Activated naive CD4-positive, alpha-beta T cell treated with Interleukin-2 at 50 U/mL for 16 hours (primary cell): ENCODE data around the gene IQGAP2.
"Not testable (repeated sequence)": the region's sequence is repeated elsewhere in the genome, so short reads cannot be mapped to it uniquely, and the experiment has no call there.

Experiments used
- DNase-seq: peaks from one replicate; pipeline ENCODE4 v3.0.0-alpha.2; 2020

The IQGAP2 gene

GRCh38 chr5:76729373-76730290 lies 326.5 kb downstream of the IQGAP2 start:
- DNase-seq, result no peak

DNA sequence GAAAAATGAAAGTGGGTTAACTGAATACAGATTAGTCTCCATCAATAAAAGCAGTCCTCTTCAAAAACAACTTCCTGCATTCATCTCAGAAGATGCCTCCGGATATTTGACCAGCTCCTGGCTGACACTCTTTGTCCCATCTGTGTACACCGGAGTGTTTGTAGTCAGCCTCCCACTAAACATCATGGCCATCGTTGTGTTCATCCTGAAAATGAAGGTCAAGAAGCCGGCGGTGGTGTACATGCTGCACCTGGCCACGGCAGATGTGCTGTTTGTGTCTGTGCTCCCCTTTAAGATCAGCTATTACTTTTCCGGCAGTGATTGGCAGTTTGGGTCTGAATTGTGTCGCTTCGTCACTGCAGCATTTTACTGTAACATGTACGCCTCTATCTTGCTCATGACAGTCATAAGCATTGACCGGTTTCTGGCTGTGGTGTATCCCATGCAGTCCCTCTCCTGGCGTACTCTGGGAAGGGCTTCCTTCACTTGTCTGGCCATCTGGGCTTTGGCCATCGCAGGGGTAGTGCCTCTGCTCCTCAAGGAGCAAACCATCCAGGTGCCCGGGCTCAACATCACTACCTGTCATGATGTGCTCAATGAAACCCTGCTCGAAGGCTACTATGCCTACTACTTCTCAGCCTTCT lies 329.4 kb downstream of the IQGAP2 start:
- DNase-seq, result peak; percentile 5

GRCh38 chr5:76733049-76733417 lies 329.9 kb downstream of the IQGAP2 start:
- peak; percentile 60 for DNase-seq

- no peak for DNase-seq
Measured at GRCh38 chr5:76735762-76736545, 332.9 kb downstream of the IQGAP2 start.

DNA sequence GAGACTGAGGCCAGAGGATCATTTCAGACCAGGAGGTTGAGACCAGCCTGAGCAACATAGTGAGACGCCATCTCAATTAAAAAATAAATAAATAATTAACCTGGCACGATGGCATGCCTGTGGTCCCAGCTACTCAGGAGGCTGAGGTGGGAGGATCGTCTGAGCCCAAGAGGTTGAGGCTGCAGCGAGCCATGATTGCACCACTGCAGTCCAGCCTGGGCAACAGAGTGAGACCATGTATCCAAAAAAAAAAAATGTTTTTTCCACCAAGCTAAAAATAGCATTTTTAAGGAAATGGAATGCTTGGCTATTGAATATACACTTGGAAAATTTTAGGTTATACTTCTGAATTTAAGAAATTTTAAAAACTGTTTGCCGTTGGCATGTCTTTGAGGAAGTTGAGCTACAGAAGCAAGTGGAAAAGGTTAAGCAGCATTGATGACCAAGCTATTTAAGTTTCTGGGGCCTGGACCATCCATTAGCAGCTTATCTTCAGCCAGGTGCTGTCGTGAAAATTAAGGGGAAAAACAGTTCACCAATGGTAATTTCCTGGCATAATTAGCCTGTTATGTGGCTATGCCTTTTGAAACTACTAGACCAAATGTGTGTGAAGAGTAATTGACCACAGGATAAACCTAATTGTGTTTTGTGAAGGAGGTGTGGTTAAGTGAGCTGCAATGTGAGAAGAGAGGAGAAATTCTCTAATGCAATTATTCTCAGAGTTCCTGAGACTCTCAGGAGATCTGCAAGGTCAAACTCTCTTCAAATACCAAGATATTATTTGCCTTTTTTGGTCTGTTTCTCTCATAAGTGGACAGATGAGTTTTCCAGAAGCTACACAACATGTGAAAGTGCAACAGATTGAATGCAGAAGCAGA lies 333.8 kb downstream of the IQGAP2 start:
- DNase-seq, result no peak

DNA sequence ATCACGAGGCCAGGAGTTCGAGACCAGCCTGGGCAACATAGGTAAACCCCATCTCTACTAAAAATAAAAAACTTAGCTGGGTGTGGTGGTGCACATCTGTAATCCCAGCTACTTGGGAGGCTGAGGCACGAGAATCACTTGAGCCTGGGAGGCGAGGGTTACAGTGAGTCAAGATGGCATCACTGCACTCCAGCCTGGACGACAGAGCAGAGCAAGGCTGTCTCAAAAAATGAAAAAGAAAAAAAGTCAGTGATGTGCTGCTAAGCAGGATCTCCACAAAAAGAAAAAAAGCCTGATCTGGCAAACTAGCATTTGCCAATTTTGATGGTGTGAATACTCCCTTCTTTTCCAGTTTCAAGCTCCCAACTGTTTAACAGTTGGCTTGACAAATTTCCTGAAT lies 334.8 kb downstream of the IQGAP2 start:
- no peak for DNase-seq

- DNase-seq, result not testable (repeated sequence)
Measured at GRCh38 chr5:76741506-76741905, 338.4 kb downstream of the IQGAP2 start.

DNA sequence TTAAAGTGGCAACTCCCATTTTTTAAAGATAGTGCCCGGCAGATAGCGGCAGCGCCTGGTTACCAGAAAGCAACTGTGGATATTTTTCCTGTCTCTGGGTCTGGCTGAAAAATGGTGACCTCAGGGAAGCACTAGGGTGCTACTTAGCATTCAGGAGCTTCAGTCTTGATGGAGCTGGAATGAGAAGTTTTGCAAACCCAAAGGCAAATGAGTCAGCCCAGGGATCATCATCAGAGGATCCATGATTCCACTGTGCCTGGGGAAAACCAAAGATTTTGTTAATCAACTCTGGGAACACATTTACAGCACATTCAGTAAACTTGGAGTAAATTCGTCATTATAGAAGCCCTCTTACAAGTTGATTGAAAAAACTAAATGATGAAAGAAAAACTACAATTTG lies 339.5 kb downstream of the IQGAP2 start:
- no peak for DNase-seq

GRCh38 chr5:76744632-76745031 lies 341.5 kb downstream of the IQGAP2 start:
- DNase-seq, result no peak

DNA sequence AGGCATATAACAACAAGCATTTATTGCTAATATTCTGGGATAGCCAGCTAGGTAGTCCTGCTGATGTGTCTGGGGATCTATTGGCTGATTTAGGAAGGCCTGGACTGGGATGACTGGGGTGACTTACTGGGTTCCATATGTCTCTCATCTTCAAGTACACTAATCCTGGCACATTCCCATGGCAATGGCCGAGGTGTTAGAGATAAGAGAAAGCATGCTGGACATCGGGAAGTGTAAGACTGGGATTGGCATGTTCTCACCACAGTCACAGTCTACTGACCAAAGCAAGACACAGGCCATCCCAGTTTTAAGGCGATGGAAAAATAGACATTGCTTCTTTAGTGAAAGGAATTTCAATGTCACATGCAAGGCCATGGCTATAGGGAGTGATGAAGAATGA lies 342.6 kb downstream of the IQGAP2 start:
- no peak for DNase-seq

DNA sequence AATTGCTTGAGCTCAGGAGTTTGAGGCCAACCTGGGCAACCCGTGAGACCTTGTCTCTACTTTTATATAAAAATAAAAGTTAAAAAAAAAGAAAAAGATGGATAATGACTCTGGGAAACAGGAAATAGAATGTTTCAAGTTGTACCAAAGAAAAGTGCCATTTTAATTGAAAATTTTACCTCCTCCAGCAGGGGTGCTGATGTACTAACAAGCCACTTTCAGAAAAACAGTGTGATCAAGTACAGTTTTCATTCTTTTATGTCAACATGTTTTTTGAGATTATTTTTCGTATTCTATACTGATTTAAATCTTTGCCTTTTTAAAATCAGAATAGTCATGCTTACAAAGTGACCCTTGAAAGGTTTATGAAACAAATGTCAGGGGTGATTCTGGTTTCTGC lies 343.6 kb downstream of the IQGAP2 start:
- no peak for DNase-seq

DNA sequence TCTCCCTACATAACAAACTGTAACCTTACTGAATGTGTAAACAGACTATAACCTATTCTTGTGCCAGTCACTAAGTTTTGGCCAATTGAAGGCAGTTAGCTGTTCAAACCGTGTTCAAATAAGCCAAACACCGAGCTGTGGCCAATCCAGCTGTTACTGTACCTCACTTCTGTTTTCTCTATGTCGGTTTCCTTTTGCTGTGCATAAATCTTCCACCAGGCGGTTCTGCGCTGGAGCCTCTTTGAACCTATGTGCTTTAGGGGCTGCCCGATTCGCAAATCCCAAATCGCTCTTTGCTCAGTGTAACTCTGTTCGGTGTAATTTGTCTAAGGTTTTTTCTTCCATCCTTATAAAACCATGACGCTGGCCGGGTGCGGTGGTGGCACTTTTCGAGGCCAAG lies 344.6 kb downstream of the IQGAP2 start:
- no peak for DNase-seq

GRCh38 chr5:76751291-76751690 lies 348.2 kb downstream of the IQGAP2 start:
- DNase-seq, result no peak

GRCh38 chr5:76754668-76755078 lies 351.6 kb downstream of the IQGAP2 start:
- DNase-seq, result no peak

- DNase-seq, result no peak
Measured at GRCh38 chr5:76755779-76756637, 352.9 kb downstream of the IQGAP2 start.

- DNase-seq, result no peak
Measured at GRCh38 chr5:76757049-76757448, 354.0 kb downstream of the IQGAP2 start.
